HFFc6 (cell line): ENCODE measurements around the gene LAMA5. TPM values are rescaled to one million over a fixed set of nuclear protein-coding genes. Genes with fewer than 3 reads are reported as not detected.

Experiments used
- microRNA-seq: library from miRNA; unstranded; fragments of <30 nt; microRNA quantifications from one replicate; pipeline ENCODE4, GENCODE V29; 2019
- total RNA-seq, 6 experiments: library from RNA; stranded (reverse); fragmentation: NEBNext Ultra II Directional; extraction: Animal tissue kit (Norgen Biotek cat#: 25700); gene quantifications; 2 replicates in 1 of 6; 3 replicates in 5 of 6; pipeline ENCODE4 v1.2.3, GENCODE V29; 2021

The LAMA5 gene
- total RNA-seq, 6 experiments from 2014 or later, result 1.2 to 2.4 (median 1.5) TPM

Small RNAs within 50 kb of the gene (microRNA-seq; reads per million reads assigned to microRNA genes)
- not detected for gene MIR4758

Other genes starting within 250 kb of the LAMA5 start
- gene LSM14B, start 244.8 kb downstream of the LAMA5 start, total RNA-seq, result 10 to 100 TPM; 40.4 to 42.7 (median 40.9) TPM
- 100 to 1,000 TPM; 296 to 357 (median 334) TPM for gene PSMA7, start 223.9 kb downstream of the LAMA5 start, total RNA-seq
- gene SS18L1, start 223.5 kb downstream of the LAMA5 start, total RNA-seq, result 1 to 10 TPM; 5.5 to 7.9 (median 5.9) TPM
- gene MTG2, start 184.3 kb downstream of the LAMA5 start, total RNA-seq, result 10 to 100 TPM; 27.9 to 33.8 (median 30.2) TPM
- gene HRH3, start 147.0 kb downstream of the LAMA5 start, total RNA-seq, result not detected
- 10 to 100 TPM; 32.2 to 37.6 (median 33.5) TPM for gene OSBPL2, start 128.8 kb downstream of the LAMA5 start, total RNA-seq
- gene ADRM1, start 64.3 kb downstream of the LAMA5 start, total RNA-seq, result 100 to 1,000 TPM; 126 to 133 (median 129) TPM
- 1,000 to 10,000 TPM; 1,061 to 1,388 (median 1,229) TPM for gene RPS21, start 19.8 kb upstream of the LAMA5 start, total RNA-seq
- gene CABLES2, start 40.0 kb upstream of the LAMA5 start, total RNA-seq, result 1 to 10 TPM; 4.9 to 7.0 (median 6.6) TPM
- gene RBBP8NL, start 60.2 kb upstream of the LAMA5 start, total RNA-seq, result not detected
- gene GATA5, start 108.7 kb upstream of the LAMA5 start, total RNA-seq, result not detected